ENCODE data around the gene INSIG1.

- TF ChIP-seq CTCF (IDR thresholded peaks at IDR 0.05; ENCODE audit: low read length) (no peak), EZH2 (IDR thresholded peaks at IDR 0.05; ENCODE audit: borderline replicate concordance, low read length) (no peak)
Measured at GRCh38 chr7:155256761-155257481, 40.8 kb upstream of the INSIG1 start.
